RPMI8226 (cell line): ENCODE data around the gene HPCAL1.
"Not testable (repeated sequence)": the region's sequence is repeated elsewhere in the genome, so short reads cannot be mapped to it uniquely, and the experiment has no call there.

Experiments
- DNase-seq: peaks from one replicate; pipeline ENCODE4 v3.0.0-alpha.2; 2015

Gene HPCAL1

DNA sequence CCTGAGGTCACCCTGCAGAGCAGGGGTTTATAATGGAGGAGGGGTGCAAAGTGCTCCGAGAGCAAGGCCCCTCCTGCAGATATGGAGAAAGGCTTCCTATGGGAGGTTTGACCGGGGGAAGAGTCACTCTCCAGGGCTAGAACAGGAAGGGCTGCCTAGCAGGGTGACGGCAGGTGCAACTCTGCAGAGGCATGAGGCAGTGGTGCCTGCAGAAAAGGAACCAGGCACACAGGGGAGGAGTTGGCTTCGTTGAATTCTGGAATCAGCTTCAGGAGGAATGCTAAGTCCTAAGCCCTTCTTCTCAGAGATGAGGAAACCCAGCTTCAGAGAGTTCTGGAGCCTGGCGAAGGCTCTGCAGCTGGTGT is 17.5 kb upstream of the HPCAL1 start:
- DNase-seq, result no peak

DNA sequence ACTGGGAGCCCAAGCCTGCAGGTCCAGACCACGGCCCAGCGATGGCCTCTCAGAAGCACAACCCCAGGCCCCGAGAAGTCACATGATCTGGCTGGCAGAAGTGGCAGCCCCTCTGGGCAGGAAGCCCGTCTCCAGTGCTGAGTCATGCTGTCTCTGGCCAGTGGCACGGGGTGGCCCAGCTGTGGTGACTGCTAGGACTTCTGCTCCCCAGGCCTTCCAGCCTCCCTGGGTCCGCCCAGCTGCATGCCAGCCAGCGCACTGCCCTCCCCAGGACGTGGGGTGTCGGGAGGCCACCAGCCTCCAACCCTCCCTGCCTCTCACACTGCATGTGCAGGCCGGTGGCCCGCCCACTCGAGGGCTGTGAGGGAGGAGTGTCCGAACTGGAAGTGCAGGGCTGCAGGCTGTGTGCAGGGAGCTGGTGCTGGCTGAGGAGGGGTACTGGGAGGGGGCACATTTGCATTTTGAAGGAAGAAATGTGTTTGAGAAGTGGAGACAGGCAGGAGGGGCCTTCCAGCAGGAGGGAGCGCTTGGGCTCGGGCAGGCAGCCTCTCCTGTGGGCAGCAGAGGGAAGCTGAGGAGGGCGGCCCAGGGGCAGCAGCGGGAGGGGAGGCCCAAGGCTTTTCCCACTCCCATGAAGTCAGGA is 17.0 kb upstream of the HPCAL1 start:
- DNase-seq, result peak; percentile 92

DNA sequence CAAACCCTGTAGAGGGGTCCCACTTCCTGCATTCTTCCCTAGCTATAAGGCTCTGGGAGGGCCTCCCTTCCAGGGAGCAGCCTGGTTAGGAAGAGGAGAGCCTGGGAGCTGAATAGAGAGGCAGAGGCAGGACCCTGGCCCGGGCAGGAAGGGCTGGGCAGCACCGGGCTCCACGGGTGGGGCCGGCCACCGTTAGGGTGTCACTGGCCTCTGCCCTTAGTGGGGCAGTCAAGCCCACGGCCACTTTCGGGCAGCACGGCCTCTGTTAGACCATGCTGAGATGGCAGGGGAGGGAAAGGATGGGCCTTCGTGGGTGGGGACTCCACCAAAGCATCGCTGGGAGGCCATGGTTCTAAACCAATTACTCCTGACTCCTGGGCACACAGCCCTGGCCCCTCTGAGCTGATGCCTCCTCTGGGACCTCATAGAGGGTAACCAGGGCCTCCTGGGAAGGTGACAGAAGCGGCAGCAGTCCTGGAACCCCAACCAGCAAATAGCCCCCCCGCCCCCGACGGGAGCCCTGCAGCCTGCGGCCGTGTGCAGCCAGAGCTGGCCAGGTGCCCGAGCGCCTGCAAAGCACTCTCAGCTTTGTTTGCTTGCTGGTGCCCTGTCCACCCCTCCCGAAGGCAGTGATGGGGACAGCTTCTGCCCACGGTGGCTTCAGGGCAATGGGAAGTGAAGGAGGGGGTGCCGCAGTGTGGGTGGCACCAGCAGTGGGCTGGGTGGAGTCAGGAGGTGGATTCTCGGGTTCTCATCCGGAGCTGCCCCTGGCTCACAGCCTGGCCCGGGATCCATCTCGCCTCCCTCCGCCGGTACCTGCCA is 16.3 kb upstream of the HPCAL1 start:
- no peak for DNase-seq

DNA sequence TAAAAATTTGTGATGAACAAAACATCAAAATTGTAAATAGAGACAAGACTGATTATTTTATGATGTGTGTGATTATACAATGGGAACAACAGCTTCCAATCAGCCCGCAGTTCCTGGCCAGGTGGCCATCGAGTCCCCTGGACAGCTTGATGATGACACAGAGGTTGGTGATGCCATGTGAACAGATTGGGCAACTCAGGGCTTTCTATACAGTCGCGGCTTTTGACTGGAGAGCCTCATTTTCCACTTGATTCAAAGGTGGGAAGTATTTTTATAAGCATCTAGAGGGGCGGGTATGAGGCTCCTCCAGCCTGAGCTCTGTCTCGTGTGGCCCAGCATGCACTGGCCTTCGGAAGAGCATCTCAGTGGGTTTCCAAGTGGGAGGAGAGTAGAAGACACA is 14.9 kb upstream of the HPCAL1 start:
- DNase-seq, result no peak

DNA sequence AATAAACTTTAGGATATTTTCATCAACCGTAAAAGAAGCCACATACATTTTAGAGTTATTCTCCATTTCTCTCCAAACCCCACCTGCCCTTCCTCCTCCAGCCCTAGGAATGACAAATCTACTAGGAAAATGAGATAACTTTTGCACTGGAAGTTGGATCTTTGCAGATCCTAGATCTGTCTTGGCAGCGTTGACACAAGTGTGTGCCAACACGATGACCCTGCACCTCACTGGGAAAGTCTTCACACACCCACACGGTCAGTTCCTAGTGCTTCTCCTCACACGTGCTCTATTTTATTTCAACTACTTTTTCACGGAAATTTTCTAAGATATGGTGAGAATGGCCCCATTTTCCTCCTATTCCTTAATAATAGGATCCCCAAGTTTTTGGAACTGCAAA is 14.1 kb upstream of the HPCAL1 start:
- DNase-seq, result no peak

DNA sequence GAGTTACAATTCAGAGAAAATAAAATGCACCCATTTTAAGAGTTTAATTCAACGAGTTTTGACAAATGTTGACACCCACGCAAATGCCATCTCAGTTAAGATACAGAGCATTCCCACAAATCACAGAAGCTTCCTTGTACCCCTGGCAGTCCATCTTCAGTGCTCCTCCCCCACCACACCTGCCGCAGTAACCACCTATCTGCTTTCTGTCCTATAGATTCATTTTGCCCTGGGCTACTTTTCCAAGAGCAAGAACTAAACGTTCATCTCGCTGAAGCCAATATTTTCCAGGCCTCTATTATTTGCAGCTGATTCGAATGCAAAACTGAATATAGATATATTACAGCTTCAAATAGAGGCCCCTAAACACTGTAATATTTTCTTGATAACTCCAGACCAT is 13.4 kb upstream of the HPCAL1 start:
- DNase-seq, result no peak

DNA sequence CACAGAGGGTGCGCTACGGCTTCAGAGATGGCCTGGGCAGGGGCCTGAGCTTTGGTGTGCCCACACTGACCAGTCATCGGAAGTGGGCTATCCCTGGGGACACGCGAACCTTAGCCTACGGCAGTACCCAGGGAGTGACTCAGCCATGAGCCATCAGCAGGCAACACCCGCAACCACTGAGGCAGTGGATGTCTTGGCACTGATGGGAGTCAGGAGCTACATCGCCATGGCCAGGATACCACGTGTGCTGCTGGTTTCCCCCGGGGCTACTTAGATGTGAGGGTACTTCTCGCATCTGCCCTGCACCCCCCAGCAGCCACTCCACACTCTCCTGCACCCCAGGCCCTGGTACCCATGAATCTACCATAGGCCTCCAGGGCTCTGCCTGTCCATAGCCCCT is 12.8 kb upstream of the HPCAL1 start:
- no peak for DNase-seq

DNA sequence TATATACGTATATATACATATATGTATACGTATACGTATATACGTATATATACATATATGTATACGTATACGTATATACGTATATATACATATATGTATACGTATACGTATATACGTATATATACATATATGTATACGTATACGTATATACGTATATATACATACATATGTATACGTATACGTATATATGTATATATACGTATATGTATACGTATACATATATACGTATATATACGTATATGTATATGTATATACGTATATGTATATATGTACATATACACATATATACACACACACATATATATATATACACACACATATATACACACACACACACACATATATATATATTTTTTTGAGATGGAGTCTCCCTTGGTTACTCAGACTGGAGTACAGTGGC is 11.3 kb upstream of the HPCAL1 start:
- not testable (repeated sequence) for DNase-seq

DNA sequence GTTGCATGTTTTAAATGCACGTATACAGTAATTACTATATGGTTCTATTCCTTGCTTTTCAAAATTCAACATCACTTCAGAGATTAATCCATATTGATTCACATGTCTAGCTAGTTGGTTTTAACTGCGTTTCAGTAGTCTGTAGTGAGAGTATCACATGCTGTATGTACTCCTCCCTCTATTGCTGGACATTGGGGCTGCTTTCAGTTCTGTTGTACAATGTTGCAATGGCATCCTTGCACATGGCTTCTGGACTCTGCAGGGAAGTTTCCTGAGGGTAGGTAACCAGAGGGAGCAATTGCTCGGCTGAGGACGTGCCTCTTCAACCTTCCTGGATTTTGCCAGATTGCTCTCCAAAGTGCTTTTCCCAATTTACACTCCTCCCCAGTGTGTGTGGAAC is 10.7 kb upstream of the HPCAL1 start:
- no peak for DNase-seq

DNA sequence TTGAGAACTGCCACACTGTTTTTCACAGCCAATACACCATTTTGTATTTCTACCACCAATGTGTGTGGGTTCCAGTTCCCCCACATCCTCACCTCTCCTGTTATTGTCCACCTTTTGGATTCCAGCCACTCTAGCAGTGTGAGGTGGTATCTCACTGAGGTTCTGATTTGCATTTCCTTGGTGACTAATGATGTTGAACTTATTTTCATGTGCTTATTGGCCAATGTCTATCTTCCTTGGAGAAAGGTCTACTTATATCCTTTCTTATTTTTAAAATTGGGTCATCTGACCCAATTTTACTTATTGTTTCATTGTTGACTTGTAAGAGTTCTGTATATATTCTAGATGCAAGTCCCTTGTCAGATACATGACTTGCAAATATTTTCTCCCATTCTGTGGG is 9.1 kb upstream of the HPCAL1 start:
- DNase-seq, result no peak

DNA sequence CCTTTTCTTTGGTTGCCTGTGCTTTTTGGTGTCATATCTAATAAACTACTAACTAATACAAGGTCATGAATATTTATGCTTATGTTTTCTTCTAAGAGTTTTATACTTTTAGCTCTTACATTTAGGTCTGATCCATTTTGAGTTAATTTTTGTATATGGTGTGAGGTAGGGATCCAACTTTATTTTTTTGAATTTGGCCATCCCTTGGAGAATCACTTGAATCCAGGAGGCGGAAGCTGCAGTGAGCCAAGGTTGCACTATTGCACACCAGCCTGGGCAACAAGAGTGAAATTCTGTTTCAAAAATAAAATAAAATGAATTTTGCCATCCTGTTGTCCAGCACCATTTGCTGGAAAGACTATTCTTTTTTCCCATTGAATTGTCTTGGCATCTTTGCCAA is 8.6 kb upstream of the HPCAL1 start:
- no peak for DNase-seq

DNA sequence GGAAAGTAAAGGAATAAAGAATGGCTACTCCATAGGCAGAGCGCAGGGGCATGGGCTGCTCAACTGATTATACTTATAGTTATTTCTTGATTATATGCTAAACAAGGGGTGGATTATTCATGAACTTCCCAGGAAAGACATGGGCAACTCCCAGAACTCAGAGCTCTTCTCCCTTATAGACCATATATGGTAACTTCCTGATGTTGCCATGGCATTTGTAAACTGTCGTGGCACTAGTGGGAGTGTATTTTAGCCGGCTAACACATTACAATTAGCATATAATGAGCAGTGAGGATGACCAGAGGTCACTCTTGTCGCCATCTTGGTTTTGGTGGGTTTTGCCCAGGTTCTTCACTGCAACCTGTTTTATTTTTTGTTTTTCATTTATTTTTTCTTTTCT is 7.1 kb upstream of the HPCAL1 start:
- DNase-seq, result not testable (repeated sequence)

DNA sequence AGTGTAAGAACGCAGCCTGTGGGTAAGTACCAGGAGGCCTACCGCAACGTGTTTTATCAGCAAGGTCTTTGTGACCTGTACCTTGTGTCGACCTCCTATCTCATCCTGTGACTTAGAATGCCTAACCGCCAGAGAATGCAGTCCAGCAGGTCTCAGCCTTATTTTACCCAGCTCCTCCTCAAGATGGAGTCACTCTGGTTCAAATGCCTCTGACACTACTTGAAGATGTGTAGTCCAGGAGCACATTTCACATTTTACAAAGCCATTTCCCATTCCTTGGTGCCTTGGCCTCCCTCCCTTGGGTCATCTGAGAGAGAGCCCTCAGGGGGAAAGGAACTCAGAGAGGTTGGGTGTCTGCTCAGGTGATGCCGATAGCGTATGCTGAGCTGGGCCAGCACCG is 6.6 kb upstream of the HPCAL1 start:
- no peak for DNase-seq

DNA sequence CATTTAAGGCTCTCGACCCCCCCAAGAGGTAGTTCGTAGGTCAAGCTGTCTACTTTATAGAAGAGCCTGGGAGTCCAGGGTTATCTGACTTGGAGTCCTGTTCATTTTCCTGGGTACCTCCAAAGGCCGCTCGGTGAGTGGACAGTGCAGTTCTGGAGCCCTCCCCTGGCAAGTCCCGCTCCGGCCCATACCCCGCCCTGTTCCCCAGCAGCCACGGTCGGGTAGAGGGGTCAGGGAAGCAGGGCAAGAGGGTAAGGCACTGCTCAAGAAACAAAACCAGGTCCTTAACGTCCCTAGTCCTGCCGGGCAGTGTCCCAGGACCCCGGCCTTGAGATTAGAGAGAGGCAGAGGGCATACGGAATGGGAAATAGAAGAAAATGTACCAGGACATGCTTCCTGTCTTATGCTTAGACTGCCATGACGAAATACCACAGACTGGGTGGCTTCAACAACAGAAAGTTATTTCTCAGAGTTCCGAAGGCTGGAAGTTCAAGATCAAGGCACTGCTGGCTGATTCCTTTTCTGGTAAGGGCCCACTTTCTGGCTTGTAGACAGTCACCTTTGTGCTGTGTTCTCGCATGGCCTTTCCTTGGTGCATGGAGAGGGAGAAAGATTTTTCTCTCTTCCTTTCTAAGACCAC is 5.4 kb upstream of the HPCAL1 start:
- no peak for DNase-seq

DNA sequence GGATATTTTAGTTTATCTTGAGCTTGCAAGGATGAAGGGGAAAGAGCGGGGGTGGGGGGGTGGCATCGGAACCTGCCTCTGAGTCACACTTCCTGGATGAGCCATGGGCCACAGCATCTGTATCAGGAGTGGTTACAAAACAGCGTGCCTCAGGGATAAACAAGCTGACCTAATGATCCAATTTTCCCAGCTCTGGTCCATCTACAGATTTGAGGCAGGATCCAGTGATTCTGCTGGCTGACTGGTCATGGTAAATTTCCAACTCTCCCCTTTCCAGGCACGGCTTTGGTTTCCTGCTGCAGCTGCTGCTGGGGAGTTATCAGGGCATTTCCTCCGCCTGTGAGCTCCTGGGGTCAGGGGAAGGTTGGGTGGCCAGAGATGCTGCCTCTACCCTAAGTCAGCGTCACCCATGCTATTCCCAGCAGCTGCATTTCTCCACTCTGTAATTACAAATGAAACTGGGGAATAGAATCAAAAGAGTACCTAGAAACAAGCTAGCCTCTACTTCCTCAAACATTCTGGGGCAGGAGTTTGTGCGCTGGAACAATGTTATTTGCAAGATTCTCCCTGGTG is 4.7 kb upstream of the HPCAL1 start:
- no peak for DNase-seq

DNA sequence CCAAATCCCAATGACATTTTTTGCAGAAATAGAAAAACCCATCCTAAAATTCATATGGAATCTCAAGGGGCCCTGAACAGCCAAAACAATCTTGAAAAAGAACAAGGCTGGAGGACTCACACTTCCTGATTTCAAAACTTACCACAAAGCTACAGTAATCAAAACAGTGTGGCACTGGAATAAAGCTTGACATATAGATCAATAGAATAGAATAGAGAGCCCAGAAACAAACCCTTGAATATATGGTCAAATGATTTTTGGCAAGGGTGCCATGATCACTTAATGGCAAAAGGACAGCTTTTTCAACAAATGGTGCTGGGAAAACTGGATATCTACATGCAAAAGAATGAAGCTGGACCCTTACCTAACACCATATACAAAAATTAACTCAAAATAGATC is 3.9 kb upstream of the HPCAL1 start:
- not testable (repeated sequence) for DNase-seq

DNA sequence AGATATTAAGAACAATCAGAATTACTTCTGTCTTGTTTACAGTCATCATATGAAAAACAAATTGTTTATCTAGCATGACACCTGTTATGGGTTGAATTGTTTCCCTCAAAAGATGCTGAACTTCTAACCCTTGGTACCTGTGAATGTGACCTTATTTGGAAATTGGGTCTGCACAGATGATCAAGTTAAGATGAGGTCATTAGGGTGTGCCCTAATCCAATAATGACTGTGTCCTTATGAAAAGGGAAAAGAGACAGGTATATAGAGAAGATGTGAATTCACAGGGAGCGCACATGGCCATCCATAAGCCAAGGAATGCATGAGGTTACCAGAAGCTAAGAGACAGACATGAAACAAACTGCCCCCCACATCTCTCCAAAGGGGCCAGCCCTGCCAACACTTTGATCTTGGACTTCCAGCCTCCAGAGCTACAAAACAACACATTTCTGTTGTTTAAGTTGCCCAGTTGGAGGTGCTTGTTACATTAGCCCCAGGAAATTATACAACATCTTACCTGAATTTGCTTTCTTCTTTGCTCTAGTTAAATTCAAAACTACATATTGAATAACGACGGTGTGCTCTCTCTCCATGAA is 2.3 kb upstream of the HPCAL1 start:
- DNase-seq, result no peak

DNA sequence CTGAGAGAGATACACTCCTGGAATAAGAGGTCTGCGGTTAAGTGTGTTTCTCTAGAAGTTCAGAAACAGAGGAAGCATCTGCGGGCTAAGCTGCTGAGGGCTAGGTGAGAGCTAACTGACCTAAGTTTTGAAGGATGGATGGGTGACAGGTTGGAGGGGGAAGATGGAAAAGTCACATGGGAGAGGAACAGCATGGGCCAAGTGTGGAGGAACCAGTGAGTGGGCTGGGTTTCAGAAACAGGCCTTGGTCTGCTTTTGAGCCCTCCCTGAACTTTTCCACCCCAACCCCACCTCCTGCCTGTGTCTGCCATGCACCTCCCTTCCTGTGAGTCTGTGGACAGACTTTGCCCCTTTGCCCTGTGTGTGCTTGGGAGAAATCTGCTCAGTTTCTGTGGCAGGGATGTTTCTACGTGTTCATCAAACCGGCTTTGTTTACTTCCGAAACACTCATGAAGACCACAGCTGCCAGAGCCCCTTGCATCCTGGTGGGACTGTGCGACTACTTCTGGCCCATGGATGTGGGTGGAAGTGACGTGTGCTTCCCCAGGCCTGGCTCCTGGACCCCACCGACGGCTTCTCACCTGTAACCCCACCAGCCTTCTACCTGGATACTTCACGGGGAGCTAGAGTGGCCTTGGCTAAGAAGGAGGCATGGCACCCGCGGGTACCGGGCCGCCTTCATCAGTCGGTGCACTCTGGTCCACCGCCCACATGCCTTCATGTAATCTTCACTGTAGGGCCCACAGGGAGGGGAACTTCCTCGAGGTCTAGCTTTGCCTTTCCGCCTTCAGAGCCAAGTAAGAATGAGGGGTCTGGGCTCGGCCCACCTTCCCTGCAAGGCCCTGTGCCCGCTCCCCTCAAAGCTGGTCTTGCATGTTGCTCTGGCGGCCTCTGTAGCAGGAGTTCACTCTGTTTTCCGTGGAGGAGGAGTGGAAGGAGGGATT is 1.4 kb upstream of the HPCAL1 start:
- DNase-seq, result no peak

DNA sequence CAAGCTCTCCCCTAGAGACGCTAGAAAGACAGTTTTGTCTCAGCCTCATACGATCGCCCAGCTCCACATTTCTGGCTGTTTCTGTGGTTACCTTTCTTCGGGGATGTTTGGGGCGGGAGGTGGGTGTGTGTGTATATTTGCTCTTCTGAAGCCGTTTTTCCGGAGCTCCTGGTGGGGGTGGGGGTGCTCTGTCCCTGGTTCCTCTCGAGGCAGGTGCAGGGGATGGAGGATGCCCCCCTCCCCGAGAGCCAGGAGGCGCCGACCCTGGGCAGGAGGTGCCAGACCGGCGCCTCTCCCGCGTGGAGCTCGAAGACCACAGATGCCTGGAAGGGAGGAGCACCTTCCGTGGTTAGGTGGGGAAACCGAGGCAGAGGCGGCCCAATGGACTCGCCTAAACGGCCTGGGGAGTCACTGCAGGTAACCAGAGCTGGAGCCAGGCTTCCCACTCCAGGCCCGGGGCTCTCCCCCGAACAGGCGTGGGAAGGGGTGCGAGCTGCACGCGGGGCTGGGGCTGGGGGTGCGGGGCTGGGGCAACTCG is 694 bp upstream of the HPCAL1 start:
- DNase-seq, result no peak

DNA sequence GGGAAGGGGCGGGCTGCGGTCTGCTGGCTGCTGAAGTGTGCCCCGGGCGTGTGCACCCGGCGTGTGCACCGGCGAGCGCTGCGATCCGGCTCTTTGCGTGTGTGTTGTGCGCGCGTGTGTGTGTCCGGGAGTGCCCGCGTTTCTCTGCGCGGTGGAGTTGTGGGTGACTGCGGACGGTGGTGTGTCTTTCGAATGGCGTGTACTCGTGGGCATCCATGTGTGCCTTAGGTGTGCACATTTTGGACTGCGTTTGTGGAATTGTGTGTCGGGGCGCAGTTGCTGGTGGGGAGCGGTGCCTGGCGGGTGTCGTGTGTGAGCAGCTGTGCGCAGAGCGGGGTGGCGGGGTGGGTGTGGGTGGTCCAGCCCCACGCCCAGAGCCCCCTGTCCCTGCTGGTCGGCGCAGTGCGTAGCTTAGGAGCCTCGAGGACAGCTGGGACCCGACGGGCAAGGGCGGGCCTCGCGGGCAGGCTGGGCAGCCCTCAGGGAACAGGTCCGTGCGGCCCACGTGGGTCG is 533 bp downstream of the HPCAL1 start:
- DNase-seq, result no peak

DNA sequence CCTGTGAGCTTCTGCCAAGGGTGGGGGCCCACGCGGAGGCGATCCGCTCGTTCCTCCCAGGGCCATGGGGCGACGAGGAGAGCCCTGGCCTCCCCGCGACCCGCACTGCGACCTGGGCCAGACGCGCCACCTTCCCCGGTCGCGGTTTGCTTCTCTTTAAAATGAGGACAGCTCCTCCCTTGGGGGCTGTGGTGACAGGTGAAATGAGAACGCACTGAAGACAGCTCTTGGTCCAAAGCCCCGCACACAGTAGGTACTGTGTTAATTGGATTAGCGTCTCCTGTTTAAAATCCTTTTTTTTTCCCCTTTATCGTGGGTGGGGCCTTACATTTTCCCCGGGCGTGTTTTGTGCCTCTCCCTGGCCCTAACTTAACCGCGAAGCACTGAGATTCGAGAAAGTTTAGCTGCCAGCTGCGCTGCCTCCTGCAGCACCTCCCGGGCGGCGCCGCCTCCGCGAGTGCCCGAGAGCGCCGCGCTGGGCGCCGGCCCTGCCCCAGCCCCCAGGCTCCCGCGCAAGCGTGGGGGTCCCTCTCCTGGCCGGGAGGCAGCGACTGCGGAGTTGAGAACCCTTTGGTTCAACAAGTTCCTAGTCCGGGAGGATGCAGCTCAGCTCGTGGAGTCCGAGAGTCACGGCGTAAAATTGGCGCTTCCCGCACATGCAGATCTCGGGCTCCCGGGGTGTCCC is 1.1 kb downstream of the HPCAL1 start:
- DNase-seq, result peak; percentile 77
